Neural progenitor cell (in vitro differentiated cells): ENCODE measurements around the gene TMEM39B. TPM values are rescaled to one million over a fixed set of nuclear protein-coding genes. Genes with fewer than 3 reads are reported as not detected.

ENCODE experiments used
- DNase-seq: peaks from one replicate; pipeline ENCODE4 v3.0.0-alpha.2; 2016; ENCODE audit warnings: low spot score
- H2AFZ ChIP-seq: fragments of 200-600 bp; sonication (generic); replicated peaks from 2 replicates; pipeline ENCODE4 v1.6.1; 2016; ENCODE audit warnings: antibody characterized with exemption
- H3F3A ChIP-seq: fragments of 200-600 bp; sonication (generic); 2 replicates; pipeline ENCODE4 v1.6.1; 2016; ENCODE audit warnings: antibody characterized with exemption, low read depth
- H3K27ac ChIP-seq: fragments of 200-600 bp; sonication (generic); 2 replicates; pipeline ENCODE4 v1.5.1; 2016; ENCODE audit warnings: mild to moderate bottlenecking
- H3K27me3 ChIP-seq: fragments of 200-600 bp; sonication (generic); 2 replicates; pipeline ENCODE4 v1.6.1; 2016; ENCODE audit warnings: mild to moderate bottlenecking, moderate library complexity
- H3K36me3 ChIP-seq: fragments of 200-600 bp; sonication (generic); 2 replicates; pipeline ENCODE4 v1.5.1; 2016
- H3K4me1 ChIP-seq: fragments of 200-600 bp; sonication (generic); 2 replicates; pipeline ENCODE4 v1.6.1; 2016; ENCODE audit warnings: mixed run types
- H3K4me2 ChIP-seq: fragments of 200-600 bp; sonication (generic); 2 replicates; pipeline ENCODE4 v1.6.1; 2016
- H3K4me3 ChIP-seq: fragments of 200-600 bp; sonication (generic); 2 replicates; pipeline ENCODE4 v1.5.1; 2016
- H3K79me2 ChIP-seq: fragments of 200-600 bp; sonication (generic); 2 replicates; pipeline ENCODE4 v1.6.1; 2016; ENCODE audit warnings: low read depth
- H3K9ac ChIP-seq: fragments of 200-600 bp; sonication (generic); 2 replicates; pipeline ENCODE4 v1.6.1; 2016
- H3K9me3 ChIP-seq: fragments of 200-600 bp; sonication (generic); 2 replicates; pipeline ENCODE4 v1.5.1; 2016; ENCODE audit warnings: low read depth
- H4K20me1 ChIP-seq: fragments of 200-600 bp; sonication (generic); 2 replicates; pipeline ENCODE4 v1.6.1; 2016; ENCODE audit warnings: low read depth
- H3K27ac Mint-ChIP-seq: 3 replicates; pipeline ENCODE4 v1.8.0; 2021; ENCODE audit warnings: mixed read lengths
- H3K27me3 Mint-ChIP-seq: 2 replicates; pipeline ENCODE4 v1.8.0; 2022; ENCODE audit warnings: low read depth, mild to moderate bottlenecking, inconsistent platforms, moderate library complexity, mixed read lengths; ENCODE audit not compliant: insufficient read depth
- H3K36me3 Mint-ChIP-seq: 3 replicates; pipeline ENCODE4 v1.8.0; 2021; ENCODE audit warnings: mixed read lengths
- H3K4me1 Mint-ChIP-seq: 3 replicates; pipeline ENCODE4 v1.8.0; 2021; ENCODE audit warnings: mixed read lengths
- H3K4me3 Mint-ChIP-seq: 3 replicates; pipeline ENCODE4 v1.8.0; 2021; ENCODE audit warnings: mild to moderate bottlenecking, moderate library complexity, mixed read lengths
- H3K9me3 Mint-ChIP-seq: 3 replicates; pipeline ENCODE4 v1.8.0; 2020; ENCODE audit warnings: mixed read lengths
- EZH2 ChIP-seq: fragments of 200-600 bp; sonication (generic); IDR thresholded peaks from 2 replicates; pipeline ENCODE4 v1.6.1; 2017; ENCODE audit warnings: antibody characterized with exemption, mild to moderate bottlenecking, moderate library complexity
- EZH2phosphoT487 ChIP-seq: fragments of 200-600 bp; sonication (generic); IDR thresholded peaks from 2 replicates; pipeline ENCODE4 v1.6.1; 2017; ENCODE audit warnings: antibody characterized with exemption
- total RNA-seq: library from RNA; depleted of rRNA; stranded (reverse); fragments of >200 nt; gene quantifications from 2 replicates; pipeline ENCODE4 v1.2.3, GENCODE V29; 2015; ENCODE audit warnings: low replicate concordance
- TF ChIP-seq, protein P1 (sequence below): fragments of 200-600 bp; sonication (generic); IDR thresholded peaks from 2 replicates; pipeline ENCODE4 v1.5.1; 2017; ENCODE audit warnings: antibody characterized with exemption, mild to moderate bottlenecking

Gene TMEM39B
- total RNA-seq, 1 donor from 2014 or later: 2.3 TPM

DNA sequence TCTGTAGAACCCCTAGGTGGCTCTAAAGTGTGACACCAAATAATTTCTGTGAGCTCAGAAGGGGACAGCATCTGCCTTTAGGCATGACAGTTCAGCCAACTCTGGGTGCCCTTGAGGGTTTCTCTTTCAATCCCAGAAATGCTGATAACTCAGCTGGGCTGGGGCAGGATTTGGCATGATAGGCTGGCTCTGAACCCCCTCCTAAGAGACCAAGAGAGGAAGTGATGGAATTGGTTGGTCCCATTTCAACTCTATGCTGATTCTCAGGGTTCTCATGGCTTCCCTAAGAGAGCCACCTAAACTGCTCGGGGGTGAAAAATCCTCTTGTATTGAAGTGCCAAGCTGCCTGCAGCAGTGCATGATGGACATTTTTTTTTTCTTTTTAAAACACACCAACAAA is 28.5 kb upstream of the TMEM39B start:
- no peaks in the 10 kb centered on the region for H3K4me1 Mint-ChIP-seq

DNA sequence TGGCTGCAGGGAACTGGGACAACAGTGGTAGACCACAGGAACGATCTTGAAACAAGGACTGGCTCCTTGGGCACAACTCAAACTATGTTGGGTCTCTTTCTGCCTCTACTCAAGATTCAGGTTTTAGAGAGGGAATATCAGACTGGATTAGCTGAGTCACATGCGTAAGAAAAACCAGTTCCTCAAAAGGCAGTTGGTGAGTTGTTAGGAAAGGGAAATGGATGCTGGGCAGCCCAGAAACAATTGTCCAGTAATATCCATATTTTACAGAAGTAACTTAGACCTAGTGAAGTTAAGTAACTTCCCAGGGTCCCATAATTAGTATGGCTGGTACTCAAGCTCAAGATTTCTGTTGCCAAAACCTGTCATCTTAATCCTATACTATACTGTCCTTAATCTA is 27.0 kb upstream of the TMEM39B start:
- Mint-ChIP-seq H3K4me1 (no peaks in the 10 kb centered on the region), H3K27me3 (peaks cover 2% of the 10 kb centered on the region), H3K9me3 (no peaks in the 10 kb centered on the region), H3K4me3 (no peak overlapping the region), H3K36me3 (peaks cover 37% of the 10 kb centered on the region), H3K27ac (no peak overlapping the region)
- Histone ChIP-seq H4K20me1 (peaks cover 35% of the 10 kb centered on the region), H3K79me2 (peaks cover 17% of the 10 kb centered on the region), H3K9ac (no peak overlapping the region), H3K36me3 (peaks cover 29% of the 10 kb centered on the region), H3K4me2 (no peak overlapping the region), H3K27me3 (no peaks in the 10 kb centered on the region), H3K27ac (no peak overlapping the region), H3K4me1 (no peaks in the 10 kb centered on the region), H3K4me3 (no peak overlapping the region), H3F3A (peaks cover 11% of the 10 kb centered on the region), H2AFZ (no peak overlapping the region), H3K9me3 (no peaks in the 10 kb centered on the region)
- no peak for DNase-seq
- no peak for TF ChIP-seq EZH2phosphoT487
- TF ChIP-seq, protein P1, sequence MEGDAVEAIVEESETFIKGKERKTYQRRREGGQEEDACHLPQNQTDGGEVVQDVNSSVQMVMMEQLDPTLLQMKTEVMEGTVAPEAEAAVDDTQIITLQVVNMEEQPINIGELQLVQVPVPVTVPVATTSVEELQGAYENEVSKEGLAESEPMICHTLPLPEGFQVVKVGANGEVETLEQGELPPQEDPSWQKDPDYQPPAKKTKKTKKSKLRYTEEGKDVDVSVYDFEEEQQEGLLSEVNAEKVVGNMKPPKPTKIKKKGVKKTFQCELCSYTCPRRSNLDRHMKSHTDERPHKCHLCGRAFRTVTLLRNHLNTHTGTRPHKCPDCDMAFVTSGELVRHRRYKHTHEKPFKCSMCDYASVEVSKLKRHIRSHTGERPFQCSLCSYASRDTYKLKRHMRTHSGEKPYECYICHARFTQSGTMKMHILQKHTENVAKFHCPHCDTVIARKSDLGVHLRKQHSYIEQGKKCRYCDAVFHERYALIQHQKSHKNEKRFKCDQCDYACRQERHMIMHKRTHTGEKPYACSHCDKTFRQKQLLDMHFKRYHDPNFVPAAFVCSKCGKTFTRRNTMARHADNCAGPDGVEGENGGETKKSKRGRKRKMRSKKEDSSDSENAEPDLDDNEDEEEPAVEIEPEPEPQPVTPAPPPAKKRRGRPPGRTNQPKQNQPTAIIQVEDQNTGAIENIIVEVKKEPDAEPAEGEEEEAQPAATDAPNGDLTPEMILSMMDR: no peak
- TF ChIP-seq EZH2: no peak

More for the DNA sequence above, 28.5 kb upstream of the TMEM39B start:
- no peaks in the 10 kb centered on the region for H3K27me3 ChIP-seq
- peaks cover 26% of the 10 kb centered on the region for H3K79me2 ChIP-seq
- H3K4me2 ChIP-seq: no peak overlapping the region
- no peaks in the 10 kb centered on the region for H3K9me3 ChIP-seq
- H4K20me1 ChIP-seq: peaks cover 39% of the 10 kb centered on the region
- Mint-ChIP-seq H3K4me3 (no peak overlapping the region), H3K27me3 (peaks cover 3% of the 10 kb centered on the region), H3K27ac (no peak overlapping the region), H3K36me3 (peaks cover 39% of the 10 kb centered on the region), H3K9me3 (no peaks in the 10 kb centered on the region)
- TF ChIP-seq, protein P1: no peak
- TF ChIP-seq EZH2 (no peak), EZH2phosphoT487 (no peak)
- H3K9ac ChIP-seq: no peak overlapping the region
- H3K4me3 ChIP-seq: no peak overlapping the region
- H3F3A ChIP-seq: peaks cover 11% of the 10 kb centered on the region
- no peak overlapping the region for H3K27ac ChIP-seq
- no peak overlapping the region for H2AFZ ChIP-seq
- no peak for DNase-seq
- H3K36me3 ChIP-seq: peaks cover 37% of the 10 kb centered on the region
- H3K4me1 ChIP-seq: no peaks in the 10 kb centered on the region

DNA sequence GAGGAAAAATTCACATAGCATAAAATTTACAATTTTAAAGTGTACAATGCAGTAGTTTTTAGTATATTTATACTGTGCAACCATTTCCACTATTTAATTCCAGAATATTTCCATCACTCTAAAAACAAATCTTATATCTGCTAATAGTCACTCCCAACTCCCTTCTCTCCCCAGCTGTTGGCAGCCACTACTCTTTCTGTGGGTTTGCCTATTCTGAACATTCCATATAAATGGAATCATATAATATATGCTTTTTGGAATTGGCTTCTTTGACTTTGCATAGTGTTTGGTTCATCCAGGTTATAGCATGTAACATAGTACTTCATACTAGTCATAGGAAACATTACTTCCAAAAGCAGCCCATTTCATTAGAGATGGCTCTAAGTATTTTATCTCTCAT is 25.0 kb upstream of the TMEM39B start:
- Histone ChIP-seq H3K9me3 (no peaks in the 10 kb centered on the region), H3K79me2 (peaks cover 9% of the 10 kb centered on the region), H3F3A (peaks cover 11% of the 10 kb centered on the region), H3K27me3 (no peaks in the 10 kb centered on the region), H3K4me2 (no peak overlapping the region), H2AFZ (no peak overlapping the region), H3K4me3 (no peak overlapping the region), H3K27ac (no peak overlapping the region), H3K9ac (no peak overlapping the region), H3K36me3 (peaks cover 20% of the 10 kb centered on the region), H3K4me1 (no peaks in the 10 kb centered on the region), H4K20me1 (peaks cover 30% of the 10 kb centered on the region)
- no peak for DNase-seq
- no peak overlapping the region for H3K27ac Mint-ChIP-seq
- TF ChIP-seq, protein P1: no peak
- no peak for TF ChIP-seq EZH2
- TF ChIP-seq EZH2phosphoT487: no peak
- H3K27me3 Mint-ChIP-seq: peaks cover 2% of the 10 kb centered on the region
- H3K4me1 Mint-ChIP-seq: no peaks in the 10 kb centered on the region
- H3K36me3 Mint-ChIP-seq: peaks cover 37% of the 10 kb centered on the region
- H3K4me3 Mint-ChIP-seq: no peak overlapping the region
- no peaks in the 10 kb centered on the region for H3K9me3 Mint-ChIP-seq
